ENCODE data around the gene CPLANE1. TPM values are rescaled to one million over a fixed set of nuclear protein-coding genes. Genes with fewer than 3 reads are reported as not detected.

The CPLANE1 gene
- total and polyA plus RNA-seq, 2 of the 4 experiments (the other 2 are of a cell fraction), result 4.4 to 17.9 TPM

DNA sequence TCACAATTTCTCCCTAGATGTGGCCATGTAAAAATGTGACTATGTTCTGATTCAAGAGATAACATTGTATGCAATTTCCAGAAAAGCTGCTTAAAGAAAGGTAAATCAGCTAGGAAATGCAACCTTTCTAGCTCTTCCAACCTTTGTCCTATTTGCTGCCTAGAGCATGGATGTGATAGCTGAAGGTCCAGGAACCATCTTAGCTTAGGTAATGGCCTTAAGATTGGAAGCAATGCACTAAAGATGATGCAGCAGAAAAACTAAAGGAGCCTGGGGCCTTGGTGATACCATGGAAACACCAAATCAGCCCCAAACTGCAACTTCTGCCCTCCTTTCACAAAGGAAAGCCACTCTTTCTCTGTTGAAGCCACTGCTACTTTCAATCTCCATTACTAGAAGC lies 27.0 kb downstream of the CPLANE1 start:
- Histone ChIP-seq H3K36me3 (ENCODE audit: control insufficient read depth, insufficient read depth, low read length) (peaks cover 25% of the 10 kb centered on the region), H3K27ac (ENCODE audit: insufficient read depth, low read length) (no peak overlapping the region), H3K9me3 (ENCODE audit: control insufficient read depth, insufficient read depth, low read length) (no peaks in the 10 kb centered on the region), H2BK120ac (ENCODE audit: low read depth, low read length) (no peak overlapping the region), H3K4me2 (ENCODE audit: low read depth, low read length) (no peak overlapping the region), H3K14ac (replicated peaks; ENCODE audit: low read depth, low read length) (no peak overlapping the region), H3K9ac (ENCODE audit: low read depth, low read length) (no peak overlapping the region), H3K9me1 (ENCODE audit: insufficient read depth, low read length) (no peaks in the 10 kb centered on the region; the same call in 1 of the 2 replicates), H4K8ac (ENCODE audit: low read depth in 2 of 2, low read length in 2 of 2) (no peak overlapping the region), H3K4me3 (ENCODE audit: insufficient read depth, low read depth, low read length) (no peak overlapping the region), H4K5ac (ENCODE audit: low read depth, low read length) (no peak overlapping the region), H2BK5ac (ENCODE audit: low read depth, low read length, poor library complexity, severe bottlenecking) (no peak overlapping the region), H3K56ac (ENCODE audit: extremely low read depth, insufficient read depth, low read length) (no peak overlapping the region), H2AFZ (replicated peaks; ENCODE audit: low read length, poor library complexity) (no peak overlapping the region), H2BK20ac (ENCODE audit: low read depth, low read length) (no peak overlapping the region), H3K4ac (ENCODE audit: low read depth, low read length) (no peak overlapping the region), H2AK5ac (ENCODE audit: low read depth, low read length) (no peak overlapping the region), H3K23ac (ENCODE audit: low read depth, low read length) (no peak overlapping the region), H3K79me1 (ENCODE audit: low read depth in 1 of 2, low read length in 2 of 2) (no peaks in the 10 kb centered on the region), H4K20me1 (ENCODE audit: insufficient read depth, low read length) (no peaks in the 10 kb centered on the region), H4K91ac (ENCODE audit: insufficient read depth, low read depth, low read length) (no peak overlapping the region), H3K18ac (ENCODE audit: low read depth, low read length) (no peak overlapping the region), H3K27me3 (ENCODE audit: control insufficient read depth, insufficient read depth, low read length) (no peaks in the 10 kb centered on the region), H2BK15ac (ENCODE audit: low read depth, low read length) (no peak overlapping the region), H2AK9ac (replicated peaks; ENCODE audit: low read depth, low read length, poor library complexity) (no peak overlapping the region), H3K4me1 (ENCODE audit: control insufficient read depth, insufficient read depth, low read length) (0 out of 2 replicates have a peak, but pooled peaks cover 2% of the 10 kb centered on the region)
- DNase-seq, result no peak
- TF ChIP-seq RAD21 (IDR thresholded peaks at IDR 0.05; ENCODE audit: low read length) (no peak), MAFK (IDR thresholded peaks at IDR 0.05; ENCODE audit: low read depth, low read length) (no peak), NFE2L2 (IDR thresholded peaks at IDR 0.05; ENCODE audit: low read depth, low read length) (no peak), MXI1 (IDR thresholded peaks at IDR 0.05; ENCODE audit: borderline replicate concordance, low read depth, low read length) (no peak), CHD1 (IDR thresholded peaks at IDR 0.05; ENCODE audit: low read depth, low read length) (no peak), RFX5 (IDR thresholded peaks at IDR 0.05; ENCODE audit: low read depth, low read length) (no peak), POLR2A (IDR thresholded peaks at IDR 0.05; ENCODE audit: low read depth, low read length) (no peak), CEBPB (IDR thresholded peaks at IDR 0.05; ENCODE audit: low read depth, low read length) (no peak), BHLHE40 (IDR thresholded peaks at IDR 0.05; ENCODE audit: low read depth, low read length) (no peak), FOS (IDR thresholded peaks at IDR 0.05; ENCODE audit: low read depth, low read length) (no peak), RCOR1 (IDR thresholded peaks at IDR 0.05; ENCODE audit: insufficient replicate concordance, low read length) (no peak), SMC3 (IDR thresholded peaks at IDR 0.05; ENCODE audit: low read depth, low read length) (no peak), MAZ (IDR thresholded peaks at IDR 0.05; ENCODE audit: borderline replicate concordance, low read depth, low read length) (no peak)
- TF ChIP-seq, protein P1, sequence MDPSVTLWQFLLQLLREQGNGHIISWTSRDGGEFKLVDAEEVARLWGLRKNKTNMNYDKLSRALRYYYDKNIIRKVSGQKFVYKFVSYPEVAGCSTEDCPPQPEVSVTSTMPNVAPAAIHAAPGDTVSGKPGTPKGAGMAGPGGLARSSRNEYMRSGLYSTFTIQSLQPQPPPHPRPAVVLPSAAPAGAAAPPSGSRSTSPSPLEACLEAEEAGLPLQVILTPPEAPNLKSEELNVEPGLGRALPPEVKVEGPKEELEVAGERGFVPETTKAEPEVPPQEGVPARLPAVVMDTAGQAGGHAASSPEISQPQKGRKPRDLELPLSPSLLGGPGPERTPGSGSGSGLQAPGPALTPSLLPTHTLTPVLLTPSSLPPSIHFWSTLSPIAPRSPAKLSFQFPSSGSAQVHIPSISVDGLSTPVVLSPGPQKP (IDR thresholded peaks at IDR 0.05; ENCODE audit: borderline replicate concordance, low read depth, low read length), result no peak
- TF ChIP-seq, protein P2, sequence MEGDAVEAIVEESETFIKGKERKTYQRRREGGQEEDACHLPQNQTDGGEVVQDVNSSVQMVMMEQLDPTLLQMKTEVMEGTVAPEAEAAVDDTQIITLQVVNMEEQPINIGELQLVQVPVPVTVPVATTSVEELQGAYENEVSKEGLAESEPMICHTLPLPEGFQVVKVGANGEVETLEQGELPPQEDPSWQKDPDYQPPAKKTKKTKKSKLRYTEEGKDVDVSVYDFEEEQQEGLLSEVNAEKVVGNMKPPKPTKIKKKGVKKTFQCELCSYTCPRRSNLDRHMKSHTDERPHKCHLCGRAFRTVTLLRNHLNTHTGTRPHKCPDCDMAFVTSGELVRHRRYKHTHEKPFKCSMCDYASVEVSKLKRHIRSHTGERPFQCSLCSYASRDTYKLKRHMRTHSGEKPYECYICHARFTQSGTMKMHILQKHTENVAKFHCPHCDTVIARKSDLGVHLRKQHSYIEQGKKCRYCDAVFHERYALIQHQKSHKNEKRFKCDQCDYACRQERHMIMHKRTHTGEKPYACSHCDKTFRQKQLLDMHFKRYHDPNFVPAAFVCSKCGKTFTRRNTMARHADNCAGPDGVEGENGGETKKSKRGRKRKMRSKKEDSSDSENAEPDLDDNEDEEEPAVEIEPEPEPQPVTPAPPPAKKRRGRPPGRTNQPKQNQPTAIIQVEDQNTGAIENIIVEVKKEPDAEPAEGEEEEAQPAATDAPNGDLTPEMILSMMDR (conservative IDR thresholded peaks at IDR 0.05; ENCODE audit: low read depth, low read length), result no peak
- TF ChIP-seq, protein P3, sequence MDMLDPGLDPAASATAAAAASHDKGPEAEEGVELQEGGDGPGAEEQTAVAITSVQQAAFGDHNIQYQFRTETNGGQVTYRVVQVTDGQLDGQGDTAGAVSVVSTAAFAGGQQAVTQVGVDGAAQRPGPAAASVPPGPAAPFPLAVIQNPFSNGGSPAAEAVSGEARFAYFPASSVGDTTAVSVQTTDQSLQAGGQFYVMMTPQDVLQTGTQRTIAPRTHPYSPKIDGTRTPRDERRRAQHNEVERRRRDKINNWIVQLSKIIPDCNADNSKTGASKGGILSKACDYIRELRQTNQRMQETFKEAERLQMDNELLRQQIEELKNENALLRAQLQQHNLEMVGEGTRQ (IDR thresholded peaks at IDR 0.05; ENCODE audit: low read depth, low read length), result no peak
- dilution Hi-C loops (cut with HindIII; ENCODE audit: low sequenced_read_pairs, unreplicated experiment), result no loop called here
- in situ Hi-C loops (cut with MboI; ENCODE audit: low sequenced_read_pairs), result no loop called here
- no TSS peak for BruUV-seq (replicated peaks)
- intact Hi-C loops (cut with micrococcal nuclease), result no loop called here
- no peak for ATAC-seq (ENCODE audit: low read depth)
- CTCF ChIA-PET, result no interaction called here
- POLR2A ChIA-PET (ENCODE audit: unreplicated experiment), result no interaction called here
